GM21360 (cell line): ENCODE results near the gene TRABD2B.

ENCODE experiments used
- ATAC-seq: cut with Tn5 transposase; IDR thresholded peaks from one replicate; pipeline ENCODE4 v1.9.1; 2021; ENCODE audit warnings: mild to moderate bottlenecking, moderate library complexity; ENCODE audit not compliant: unreplicated experiment

Gene TRABD2B

DNA sequence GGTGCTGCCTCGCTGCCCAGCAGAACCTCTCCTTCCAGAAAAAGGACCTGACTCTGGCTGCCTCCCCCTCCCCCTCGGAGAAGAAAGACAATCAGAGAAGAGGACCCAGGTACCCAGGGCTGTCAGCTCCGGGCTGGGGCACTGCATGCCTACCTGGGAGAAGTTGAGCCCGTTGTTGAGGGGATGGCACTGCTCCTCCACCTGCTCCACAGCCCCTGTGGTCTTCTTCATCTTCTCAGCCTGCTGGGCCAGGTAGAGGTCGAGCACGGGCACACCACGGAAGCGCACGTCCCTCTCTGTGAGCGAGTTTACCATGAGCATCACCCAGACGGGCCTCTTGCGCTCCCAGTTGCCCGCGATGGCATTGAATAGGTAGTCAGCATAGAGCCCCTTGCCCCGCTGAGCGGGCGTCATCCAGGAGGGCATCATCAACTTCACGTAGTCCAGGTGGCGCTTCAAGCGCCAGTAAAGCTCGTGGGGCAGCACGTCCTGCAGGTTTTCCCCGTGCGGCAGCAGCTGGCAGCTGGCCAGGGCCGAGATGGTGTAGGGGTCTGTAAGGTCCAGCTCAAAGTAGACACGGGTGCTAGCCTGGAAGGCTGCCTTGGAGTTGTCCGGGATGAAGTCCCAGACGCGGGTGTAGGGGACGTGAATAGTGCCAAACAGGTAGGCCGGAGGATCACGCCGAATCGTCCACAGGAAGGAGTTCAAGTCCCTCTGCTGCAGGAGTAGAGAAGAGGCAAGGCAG is 3.1 kb downstream of the TRABD2B start:
- ATAC-seq: no peak

DNA sequence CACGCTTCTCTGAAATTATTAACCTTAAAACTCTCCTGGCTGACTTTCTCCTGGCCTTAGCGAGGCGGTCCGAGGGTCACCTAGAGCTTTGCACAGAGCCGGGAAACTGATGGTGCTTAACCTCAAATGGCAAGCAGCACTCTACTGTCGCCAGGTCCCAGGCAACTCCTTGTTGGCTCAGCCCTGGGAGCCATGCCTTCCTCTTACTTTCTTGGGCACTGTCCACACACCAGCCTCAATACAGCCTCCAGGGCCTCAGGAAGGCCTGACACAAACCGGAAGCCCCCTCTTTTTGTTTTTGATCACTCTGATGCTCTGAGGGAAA is 3.8 kb downstream of the TRABD2B start:
- no peak for ATAC-seq

DNA sequence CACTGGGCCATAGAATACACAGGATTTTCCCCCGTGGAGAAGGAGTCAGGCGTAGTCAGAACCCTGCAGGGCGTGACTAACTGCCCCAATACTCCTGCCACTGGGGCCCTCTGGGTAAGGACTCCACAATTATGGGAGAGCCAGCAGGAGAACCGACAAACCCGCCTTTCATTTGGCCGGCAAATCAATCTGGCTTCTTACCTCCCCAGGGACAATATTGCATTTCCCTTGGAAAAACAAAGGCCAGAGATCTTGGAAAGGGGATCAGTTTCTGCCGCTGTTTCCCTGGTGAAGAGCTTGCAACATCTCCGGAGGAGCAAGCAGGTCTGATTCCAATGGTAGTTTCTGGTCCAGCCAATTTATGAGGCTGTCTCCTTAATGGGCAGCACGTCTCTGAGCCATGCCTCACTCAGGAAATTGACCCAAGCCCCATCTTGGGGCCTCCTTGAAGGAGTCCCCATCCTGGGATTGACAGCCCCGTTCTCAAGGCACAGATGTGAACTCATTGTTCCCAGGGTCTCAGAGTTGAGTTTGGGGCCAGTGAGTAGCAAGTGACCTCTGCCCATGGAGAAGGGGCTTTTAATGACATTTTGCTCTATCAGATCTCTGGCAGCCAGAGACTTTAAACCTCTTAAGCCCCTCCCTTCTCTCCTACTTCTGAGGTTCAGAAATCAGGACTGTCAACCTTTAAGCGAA is 4.3 kb downstream of the TRABD2B start:
- no peak for ATAC-seq

DNA sequence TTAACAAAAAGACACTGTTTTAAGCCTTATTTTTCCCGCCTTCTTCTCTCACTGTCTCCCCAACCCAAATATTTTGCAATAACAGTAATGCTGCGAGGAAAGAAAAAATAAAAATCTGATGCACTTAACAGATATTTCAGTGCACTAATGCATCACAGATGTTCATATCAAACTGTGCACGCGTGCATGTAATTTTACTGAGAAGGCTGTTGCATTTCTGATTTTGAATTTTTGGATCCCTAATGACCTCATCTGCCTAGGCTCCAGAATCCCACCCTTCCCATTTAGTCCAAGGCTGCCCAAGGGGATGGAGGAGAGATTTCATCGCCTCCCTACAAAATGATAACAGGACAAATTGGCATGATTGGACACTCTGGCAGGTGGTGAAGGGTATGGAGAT is 5.5 kb downstream of the TRABD2B start:
- ATAC-seq: no peak

- no peak for ATAC-seq
Observed at GRCh38 chr1:47991187-47991586, 6.0 kb downstream of the TRABD2B start.

- ATAC-seq: no peak
Observed at GRCh38 chr1:47990286-47990685, 6.9 kb downstream of the TRABD2B start.

DNA sequence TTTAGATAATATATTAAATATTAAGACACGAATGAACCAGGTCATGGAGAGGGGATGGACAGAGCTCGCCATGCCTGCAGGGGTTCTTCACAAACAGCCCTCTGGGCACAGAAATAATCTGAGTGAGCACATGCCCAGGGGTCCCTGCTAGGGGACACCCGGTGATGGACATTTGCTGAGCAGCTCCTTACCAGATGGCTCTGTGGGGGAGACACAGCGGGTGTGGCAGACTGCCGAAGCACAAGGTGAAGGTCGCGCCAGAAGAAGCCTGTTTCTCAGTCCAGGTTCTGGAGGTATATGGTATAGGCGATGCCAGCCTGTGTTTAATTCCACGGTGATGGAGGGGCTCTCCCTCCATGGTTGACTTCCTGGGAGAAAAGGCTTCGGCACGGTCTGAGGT is 9.6 kb downstream of the TRABD2B start:
- no peak for ATAC-seq

GRCh38 chr1:47986761-47987200 is 10.4 kb downstream of the TRABD2B start:
- no peak for ATAC-seq

- ATAC-seq: no peak
Observed at GRCh38 chr1:47985018-47985417, 12.2 kb downstream of the TRABD2B start.

- ATAC-seq: no peak
Observed at GRCh38 chr1:47984175-47984789, 12.9 kb downstream of the TRABD2B start.

DNA sequence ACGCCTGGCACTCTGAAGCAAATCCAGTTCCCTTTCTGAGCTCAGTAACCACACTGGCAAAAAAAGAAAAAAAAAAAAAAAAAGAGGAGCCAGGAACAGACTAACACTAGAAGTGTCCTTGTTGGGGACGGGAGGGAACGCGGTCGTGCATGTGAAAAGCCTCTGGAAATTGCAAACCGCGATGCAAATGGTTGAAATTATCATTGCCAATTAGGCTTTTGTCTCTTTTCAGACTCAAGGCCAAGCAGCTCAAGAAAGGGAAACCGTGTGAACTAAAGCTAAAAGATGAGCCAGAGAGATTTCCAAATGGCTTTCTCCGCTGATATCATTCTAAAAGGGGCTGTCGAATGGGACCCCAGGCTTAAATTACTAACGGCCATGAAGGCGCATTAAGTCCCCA is 13.5 kb downstream of the TRABD2B start:
- no peak for ATAC-seq

DNA sequence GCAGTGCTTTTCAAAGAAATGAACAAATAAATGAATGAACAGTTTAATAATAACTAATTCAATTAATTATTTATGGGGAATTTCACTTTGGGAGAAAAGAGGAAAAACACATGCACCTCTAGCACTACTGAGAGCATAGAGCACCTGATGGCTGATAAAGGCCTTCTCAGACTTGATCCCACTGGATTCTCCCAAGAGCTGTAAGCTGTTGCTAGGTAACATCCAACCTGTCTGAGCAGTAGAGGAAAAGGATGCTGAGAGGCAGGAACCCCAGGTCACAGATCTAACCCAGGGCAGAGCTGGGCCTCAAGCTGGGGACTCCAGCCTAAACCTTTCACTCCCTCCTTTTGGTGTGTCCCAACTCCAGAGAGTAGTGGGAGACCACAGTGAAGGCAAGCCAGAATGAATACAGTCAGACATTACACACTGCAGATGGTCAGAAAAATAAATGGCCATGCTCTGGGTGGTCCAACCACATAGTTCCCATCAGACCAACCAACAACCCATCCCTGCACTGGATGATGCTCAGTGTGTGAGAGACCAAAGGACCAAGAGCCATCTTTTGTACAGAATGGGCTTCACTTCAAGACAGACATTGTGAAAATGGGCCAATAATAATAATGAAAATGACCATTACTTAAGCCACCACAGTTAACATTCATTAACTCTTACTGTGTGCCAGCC is 15.4 kb downstream of the TRABD2B start:
- no peak for ATAC-seq

GRCh38 chr1:47980501-47980900 is 16.7 kb downstream of the TRABD2B start:
- ATAC-seq: no peak

- no peak for ATAC-seq
Observed at GRCh38 chr1:47979724-47980123, 17.5 kb downstream of the TRABD2B start.

- no peak for ATAC-seq
Observed at GRCh38 chr1:47978486-47978885, 18.7 kb downstream of the TRABD2B start.

DNA sequence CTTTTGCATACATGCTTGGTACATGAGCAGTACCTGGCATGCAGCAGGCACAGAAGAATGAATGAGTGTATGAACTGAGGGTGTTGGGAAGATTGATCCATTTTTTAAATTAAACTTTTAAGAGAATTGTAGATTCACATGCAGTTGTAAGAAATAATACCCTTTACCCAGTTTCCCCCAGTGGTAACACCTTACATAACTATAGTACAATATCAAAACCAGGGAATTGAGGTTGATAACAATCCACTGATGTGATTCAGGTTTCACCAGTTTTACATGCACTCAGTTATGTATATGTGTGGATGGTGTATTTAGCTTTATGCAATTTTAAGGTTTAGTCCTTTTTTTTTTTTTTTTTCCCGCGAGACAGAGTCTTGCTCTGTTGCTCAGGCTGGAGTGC is 20.5 kb downstream of the TRABD2B start:
- ATAC-seq: no peak

DNA sequence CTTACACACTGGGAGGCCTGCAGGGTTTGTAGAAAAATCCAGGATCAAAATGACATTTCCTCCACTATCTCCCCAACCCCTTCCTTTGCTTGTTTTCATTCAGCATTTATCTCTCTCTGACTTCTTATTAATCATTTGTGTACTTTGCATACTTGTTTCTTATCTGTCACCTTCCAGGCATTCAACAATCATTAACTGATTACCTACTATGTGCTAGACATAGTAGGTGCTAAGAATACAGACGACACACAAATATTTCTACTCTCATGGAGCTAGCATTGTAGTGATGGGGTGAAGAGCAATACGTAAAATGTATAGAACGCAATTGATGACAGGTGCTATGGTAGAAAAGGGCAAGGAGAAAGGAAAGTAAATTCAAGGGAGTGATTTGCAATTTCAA is 20.9 kb downstream of the TRABD2B start:
- no peak for ATAC-seq

DNA sequence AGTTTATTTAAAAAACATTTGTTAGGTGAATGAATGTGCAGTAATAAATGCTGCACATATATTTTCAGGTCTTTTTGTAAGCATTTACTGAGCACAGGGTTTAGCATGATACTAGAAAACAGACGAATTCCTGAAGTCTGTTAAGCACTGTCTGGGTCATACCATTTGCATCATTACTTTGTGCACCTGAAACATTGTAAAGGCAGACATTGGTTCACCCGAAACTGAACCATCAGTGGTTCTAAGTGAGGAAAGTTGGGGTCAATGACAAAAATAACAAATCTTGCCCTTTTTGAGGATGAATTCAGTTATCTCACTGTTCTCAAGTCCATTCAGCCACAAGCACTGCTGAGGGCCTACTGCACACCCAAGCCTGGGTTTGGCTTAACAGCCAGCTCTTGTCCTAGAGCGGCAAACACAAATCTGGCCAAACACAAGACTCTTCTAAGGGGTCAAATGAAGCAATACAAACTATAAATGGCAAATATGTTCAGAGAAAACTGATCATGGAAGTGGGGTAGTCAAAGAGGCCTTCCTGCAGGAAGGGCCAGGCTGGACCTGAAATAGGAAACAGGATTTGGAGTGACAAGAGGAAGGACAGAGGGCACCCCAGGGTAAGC is 21.8 kb downstream of the TRABD2B start:
- no peak for ATAC-seq

DNA sequence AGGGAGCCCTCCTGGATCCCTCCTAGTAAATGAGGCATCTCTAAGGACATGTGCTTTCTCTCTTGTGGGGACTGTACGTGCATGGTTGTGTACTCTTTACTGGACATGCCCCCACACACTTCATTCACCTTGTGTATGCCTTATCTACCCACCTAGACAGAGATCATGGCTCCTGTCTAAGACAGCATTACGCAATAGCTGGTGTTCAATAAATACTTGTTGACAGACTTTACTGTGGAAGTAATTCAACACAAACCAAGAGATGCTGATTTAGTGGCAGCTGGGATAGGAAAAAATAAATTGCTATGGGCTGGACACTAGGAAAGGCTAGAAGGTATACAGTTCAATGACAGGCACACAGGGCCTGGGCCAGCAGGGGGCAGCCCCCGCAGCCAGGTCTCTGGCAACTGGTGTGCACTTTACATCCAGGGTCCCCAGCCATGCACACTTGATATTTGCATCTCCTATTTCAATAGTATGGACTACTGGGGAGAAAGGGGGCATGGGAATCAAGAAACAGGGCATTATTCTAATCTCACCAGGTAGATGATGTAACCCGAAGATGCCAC is 24.2 kb downstream of the TRABD2B start:
- no peak for ATAC-seq

- ATAC-seq: no peak
Observed at GRCh38 chr1:47971385-47972160, 25.6 kb downstream of the TRABD2B start.
